ENCODE measurements around the gene CHCHD6.

DNA sequence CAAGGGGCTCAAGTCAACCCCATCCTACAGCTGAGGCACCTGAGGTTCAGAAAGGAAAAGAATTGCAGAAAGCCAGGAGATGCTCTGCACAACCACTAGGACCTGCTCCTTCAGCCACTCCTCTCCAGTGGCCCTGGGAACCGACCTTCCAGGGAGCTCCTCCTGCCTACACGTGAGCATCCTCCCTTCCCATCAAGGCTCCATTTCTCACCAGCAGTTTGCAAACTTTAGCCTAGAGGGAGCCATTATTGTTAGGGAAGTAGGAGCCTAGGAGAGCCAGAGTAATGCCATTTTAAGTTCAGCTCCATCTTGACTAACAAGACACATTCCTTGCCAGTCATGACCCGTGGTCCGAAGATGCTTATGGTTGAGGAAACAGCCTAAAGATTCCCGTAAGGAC, 11.2 kb upstream of the CHCHD6 start:
- TF ChIP-seq POLR2A (IDR thresholded peaks at IDR 0.05) = no peak
- TF ChIP-seq, protein P1, sequence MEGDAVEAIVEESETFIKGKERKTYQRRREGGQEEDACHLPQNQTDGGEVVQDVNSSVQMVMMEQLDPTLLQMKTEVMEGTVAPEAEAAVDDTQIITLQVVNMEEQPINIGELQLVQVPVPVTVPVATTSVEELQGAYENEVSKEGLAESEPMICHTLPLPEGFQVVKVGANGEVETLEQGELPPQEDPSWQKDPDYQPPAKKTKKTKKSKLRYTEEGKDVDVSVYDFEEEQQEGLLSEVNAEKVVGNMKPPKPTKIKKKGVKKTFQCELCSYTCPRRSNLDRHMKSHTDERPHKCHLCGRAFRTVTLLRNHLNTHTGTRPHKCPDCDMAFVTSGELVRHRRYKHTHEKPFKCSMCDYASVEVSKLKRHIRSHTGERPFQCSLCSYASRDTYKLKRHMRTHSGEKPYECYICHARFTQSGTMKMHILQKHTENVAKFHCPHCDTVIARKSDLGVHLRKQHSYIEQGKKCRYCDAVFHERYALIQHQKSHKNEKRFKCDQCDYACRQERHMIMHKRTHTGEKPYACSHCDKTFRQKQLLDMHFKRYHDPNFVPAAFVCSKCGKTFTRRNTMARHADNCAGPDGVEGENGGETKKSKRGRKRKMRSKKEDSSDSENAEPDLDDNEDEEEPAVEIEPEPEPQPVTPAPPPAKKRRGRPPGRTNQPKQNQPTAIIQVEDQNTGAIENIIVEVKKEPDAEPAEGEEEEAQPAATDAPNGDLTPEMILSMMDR (IDR thresholded peaks at IDR 0.05) = no peak
